HCT116 (cell line): ENCODE measurements around the gene GOLT1A. TPM values are rescaled to one million over a fixed set of nuclear protein-coding genes. Genes with fewer than 3 reads are reported as not detected.

Source experiments
- ATAC-seq: fragments of 200-7000 bp; cut with Tn5 transposase; 2 replicates; pipeline ENCODE4 v1.9.1; 2020; ENCODE audit warnings: mild to moderate bottlenecking, moderate library complexity
- BruUV-seq: library from RNA; stranded (reverse); fragments of 400-500 nt; replicated peaks from 2 replicates; lab custom pipeline; 2021; lab: Mats Ljungman, UMichigan
- CTCF ChIA-PET: fragments of 300-600 bp; sonication (Branson Sonifier 250); formaldehyde crosslinking; loops from one replicate; lab custom pipeline; 2021; ENCODE audit warnings: antibody characterized with exemption; lab: Charles Lee
- POLR2A ChIA-PET: fragments of 300-600, 350-600 bp; sonication (Branson Sonifier 250); formaldehyde crosslinking; loops from one replicate; lab custom pipeline; 2021; ENCODE audit warnings: antibody characterized with exemption; lab: Charles Lee
- RAD21 ChIA-PET, 2 experiments: fragments of 300-600 bp; sonication (Branson Sonifier 250); formaldehyde crosslinking; loops; one replicate each; lab custom pipeline; 2023; ENCODE audit warnings: low total read pairs in 2 of 2; ENCODE audit not compliant: uncharacterized antibody in 2 of 2, unreplicated experiment in 2 of 2, low non-redundant PET in 1 of 2; lab: Charles Lee
- DNase-seq: peaks from one replicate; pipeline ENCODE4 v3.0.0-alpha.2; 2010; ENCODE audit warnings: low read depth, low spot score
- H2AFZ ChIP-seq: fragments of 200-600 bp; shearing (Covaris generic), sonication (generic); 2 replicates; pipeline ENCODE4 v1.6.1; 2017; ENCODE audit warnings: low read depth, mixed run types, mixed read lengths, antibody characterized with exemption, low read length; ENCODE audit not compliant: poor library complexity, severe bottlenecking
- H3K27ac ChIP-seq: 2 replicates; pipeline ENCODE4 v1.5.1; 2012; ENCODE audit warnings: low read depth, low read length
- H3K27me3 ChIP-seq: fragments of 200-600 bp; sonication (generic); 2 replicates; pipeline ENCODE4 v1.6.1; 2016; ENCODE audit warnings: mixed run types, low read length, mixed read lengths; ENCODE audit not compliant: insufficient read depth
- H3K36me3 ChIP-seq, 2 experiments: fragments of 200-500 bp in 1 of 2; fragments of 200-600 bp in 1 of 2; sonication (Bioruptor generic) in 1 of 2; sonication (generic) in 1 of 2; 2 replicates each; pipeline versions ENCODE4 v1.5.1 to v1.6.1; 2014 to 2016; ENCODE audit warnings: low read length in 2 of 2, inconsistent platforms in 1 of 2, mixed read lengths in 1 of 2, mixed run types in 1 of 2; ENCODE audit not compliant: insufficient read depth in 2 of 2, control insufficient read depth in 1 of 2
- H3K4me1 ChIP-seq, 2 experiments: fragments of 200-600 bp in 1 of 2; sonication (generic) in 1 of 2; 2 replicates each; pipeline versions ENCODE4 v1.5.1 to v1.6.1; 2012 to 2017; ENCODE audit warnings: low read length in 2 of 2, inconsistent platforms in 1 of 2, mild to moderate bottlenecking in 1 of 2, mixed read lengths in 1 of 2, mixed run types in 1 of 2, moderate library complexity in 1 of 2; ENCODE audit not compliant: insufficient read depth in 2 of 2, control insufficient read depth in 1 of 2
- H3K4me2 ChIP-seq: fragments of 200-600 bp; sonication (generic); 2 replicates; pipeline ENCODE4 v1.6.1; 2017; ENCODE audit warnings: mixed run types, low read length, mixed read lengths
- H3K4me3 ChIP-seq, 2 experiments: fragments of 200-600 bp in 1 of 2; sonication (generic) in 1 of 2; replicated peaks in 1 of 2; 2 replicates each; pipeline ENCODE4 v1.5.1; 2011 to 2016; ENCODE audit warnings: low read length in 2 of 2, control low read depth in 1 of 2, low read depth in 1 of 2, mild to moderate bottlenecking in 1 of 2, mixed read lengths in 1 of 2, mixed run types in 1 of 2
- H3K79me2 ChIP-seq: fragments of 200-600 bp; sonication (generic); 2 replicates; pipeline ENCODE4 v1.6.1; 2017; ENCODE audit warnings: mild to moderate bottlenecking, mixed run types, low read length, moderate library complexity, mixed read lengths; ENCODE audit not compliant: insufficient read depth
- H3K9ac ChIP-seq: fragments of 200-600 bp; sonication (generic); 2 replicates; pipeline ENCODE4 v1.6.1; 2016; ENCODE audit warnings: low read length, mixed read lengths
- H3K9me2 ChIP-seq: fragments of 200-600 bp; sonication (generic), shearing (Covaris generic); 2 replicates; pipeline ENCODE4 v1.6.1; 2017; ENCODE audit warnings: mixed run types, mild to moderate bottlenecking, moderate library complexity; ENCODE audit not compliant: insufficient read depth
- H3K9me3 ChIP-seq, 2 experiments: fragments of 200-500 bp in 1 of 2; fragments of 200-600 bp in 1 of 2; sonication (Bioruptor generic) in 1 of 2; sonication (generic) in 1 of 2; 2 replicates each; pipeline ENCODE4 v1.6.1; 2014 to 2017; ENCODE audit warnings: low read length in 2 of 2, mixed read lengths in 2 of 2, inconsistent platforms in 1 of 2, low read depth in 1 of 2, mild to moderate bottlenecking in 1 of 2, mixed run types in 1 of 2, moderate library complexity in 1 of 2; ENCODE audit not compliant: control insufficient read depth in 1 of 2, insufficient read depth in 1 of 2
- H4K20me1 ChIP-seq: fragments of 200-600 bp; sonication (generic), shearing (Covaris generic); 2 replicates; pipeline ENCODE4 v1.6.1; 2017; ENCODE audit warnings: mixed run types, mild to moderate bottlenecking, moderate library complexity; ENCODE audit not compliant: insufficient read depth
- EGR1 ChIP-seq: IDR thresholded peaks from 2 replicates; pipeline ENCODE4 v1.6.1; 2012; ENCODE audit warnings: low read depth
- EZH2 ChIP-seq: fragments of 200-600 bp; sonication (generic); IDR thresholded peaks from 2 replicates; pipeline ENCODE4 v1.6.1; 2017; ENCODE audit warnings: antibody characterized with exemption, mixed run types
- FOSL1 ChIP-seq: IDR thresholded peaks from 2 replicates; pipeline ENCODE4 v1.6.1; 2012; ENCODE audit warnings: low read depth
- JUND ChIP-seq: IDR thresholded peaks from 2 replicates; pipeline ENCODE4 v1.6.1; 2012
- RAD21 ChIP-seq: IDR thresholded peaks from 2 replicates; pipeline ENCODE4 v1.6.1; 2012; ENCODE audit warnings: low read depth, mild to moderate bottlenecking
- SP1 ChIP-seq: IDR thresholded peaks from 2 replicates; pipeline ENCODE4 v1.6.1; 2012; ENCODE audit warnings: low read depth
- TCF7L2 ChIP-seq: IDR thresholded peaks from 2 replicates; pipeline ENCODE4 v1.7.0; 2011; ENCODE audit warnings: borderline replicate concordance, inconsistent platforms; ENCODE audit not compliant: insufficient read depth, insufficient read length; ENCODE audit errors: extremely low read depth
- YY1 ChIP-seq: IDR thresholded peaks from 2 replicates; pipeline ENCODE4 v1.6.1; 2011; ENCODE audit warnings: low read length, low read depth, moderate library complexity, mild to moderate bottlenecking; ENCODE audit not compliant: insufficient replicate concordance; ENCODE audit errors: extremely low read depth
- ZNF274 ChIP-seq: fragments of 200-500 bp; sonication (Bioruptor generic); IDR thresholded peaks from 2 replicates; pipeline ENCODE4 v1.6.1; 2014; ENCODE audit warnings: mild to moderate bottlenecking, low read depth, low read length, inconsistent platforms
- intact Hi-C: fragments of 100-400 bp; cut with micrococcal nuclease; formaldehyde crosslinking; loops from 2 replicates; pipeline ENCODE4 v1.10.0; 2022
- total RNA-seq: library from RNA; stranded (reverse); gene quantifications from one replicate; pipeline ENCODE4 v1.2.1, GENCODE V29; 2021; ENCODE audit not compliant: unreplicated experiment

Gene GOLT1A
- total RNA-seq, 1 experiment from 2014 or later = 8.0 TPM

GRCh38 chr1:204249736-204250427 lies 36.1 kb upstream of the GOLT1A start:
- Histone ChIP-seq H3K9me2 (no peaks in the 10 kb centered on the region), H3K4me2 (no peak overlapping the region), H3K4me3 (no peak overlapping the region), H3K79me2 (no peaks in the 10 kb centered on the region), H3K9me3 (no peaks in the 10 kb centered on the region), H3K36me3 (no peaks in the 10 kb centered on the region), H3K4me1 (no peaks in the 10 kb centered on the region), H4K20me1 (no peaks in the 10 kb centered on the region), H3K9ac (no peak overlapping the region), H3K27me3 (no peaks in the 10 kb centered on the region), H3K27ac (no peak overlapping the region), H2AFZ (no peak overlapping the region)
- ChIA-PET RAD21 (no interaction called here), POLR2A (no interaction called here), CTCF (no interaction called here)
- no TSS peak for BruUV-seq
- no peak for DNase-seq
- no peak for TF ChIP-seq EZH2
- TF ChIP-seq YY1 = no peak
- intact Hi-C loops = no loop called here
- no peak for ATAC-seq

DNA sequence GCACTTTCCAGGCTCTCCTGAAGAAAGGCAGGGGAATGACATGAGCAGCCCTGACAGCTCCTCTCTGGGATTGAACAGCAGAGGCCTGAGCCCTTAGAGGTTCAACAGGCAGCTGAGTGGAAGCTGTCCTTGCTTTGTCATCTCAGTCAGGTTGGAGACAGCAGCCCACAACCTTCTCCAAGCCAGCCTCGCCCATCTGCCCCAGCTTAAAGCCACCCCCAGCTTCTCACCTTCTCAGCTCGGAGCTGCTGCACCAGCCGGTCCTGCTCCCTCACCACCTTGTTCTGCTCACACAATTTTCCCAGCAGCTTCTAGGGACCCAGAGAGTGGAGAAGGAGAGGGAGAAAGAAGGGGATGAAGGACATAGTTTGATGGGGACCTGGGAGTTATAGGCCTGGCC lies 35.2 kb upstream of the GOLT1A start:
- Histone ChIP-seq H3K27ac (no peak overlapping the region), H3K4me3 (no peak overlapping the region), H3K4me2 (no peak overlapping the region), H3K27me3 (no peaks in the 10 kb centered on the region), H3K79me2 (no peaks in the 10 kb centered on the region), H3K9ac (no peak overlapping the region)
- RAD21 ChIA-PET = no interaction called here
- ATAC-seq = no peak
- intact Hi-C loops = no loop called here
- no TSS peak for BruUV-seq
- TF ChIP-seq JUND (no peak), TCF7L2 (no peak), FOSL1 (no peak), RAD21 (no peak), ZNF274 (no peak), SP1 (no peak), EGR1 (no peak)
- TF ChIP-seq, all 23 proteins: peak for 0
- no peaks in the 10 kb centered on the region for H3K36me3 ChIP-seq
- H3K4me1 ChIP-seq = no peaks in the 10 kb centered on the region
- CTCF ChIA-PET = interaction anchor here (1.8 kb wide), 1 partner anchor 10 kb away, joined by 6 read pairs; no protein-coding TSS in a partner anchor
- no peak overlapping the region for H2AFZ ChIP-seq
- POLR2A ChIA-PET = no interaction called here
- H3K9me2 ChIP-seq = no peaks in the 10 kb centered on the region
- H3K9me3 ChIP-seq = no peaks in the 10 kb centered on the region
- H4K20me1 ChIP-seq = no peaks in the 10 kb centered on the region
- DNase-seq = no peak
